Hematopoietic multipotent progenitor cell (in vitro differentiated cells): Measurements from ENCODE around the gene BORCS5. TPM values are rescaled to one million over a fixed set of nuclear protein-coding genes. Genes with fewer than 3 reads are reported as not detected.

ENCODE experiments used
- DNase-seq, 3 donors: peaks; one replicate each; pipeline ENCODE4 v3.0.0-alpha.2; 2011 to 2015; ENCODE audit warnings: low read depth in 2 of 3, low spot score in 2 of 3
- total RNA-seq: library from RNA; depleted of rRNA; stranded (reverse); fragments of >200 nt; gene quantifications from one replicate; pipeline ENCODE4 v1.2.3, GENCODE V29; 2012

The BORCS5 gene
- total RNA-seq, 1 donor = 21.0 TPM

- no peak for DNase-seq
Measured at GRCh38 chr12:12506496-12506890, 149.6 kb downstream of the BORCS5 start.

- no peak for DNase-seq
Measured at GRCh38 chr12:12507121-12507520, 150.2 kb downstream of the BORCS5 start.

- DNase-seq = no peak
Measured at GRCh38 chr12:12508612-12509011, 151.7 kb downstream of the BORCS5 start.

GRCh38 chr12:12510141-12510540 is 153.3 kb downstream of the BORCS5 start:
- no peak for DNase-seq

GRCh38 chr12:12510551-12510950 is 153.7 kb downstream of the BORCS5 start:
- no peak for DNase-seq

GRCh38 chr12:12511021-12511783 is 154.3 kb downstream of the BORCS5 start:
- no peak for DNase-seq

GRCh38 chr12:12511895-12512711 is 155.2 kb downstream of the BORCS5 start:
- no peak for DNase-seq

GRCh38 chr12:12513416-12514006 is 156.6 kb downstream of the BORCS5 start:
- no peak for DNase-seq

GRCh38 chr12:12518464-12518845 is 161.6 kb downstream of the BORCS5 start:
- no peak for DNase-seq

GRCh38 chr12:12518919-12519318 is 162.0 kb downstream of the BORCS5 start:
- DNase-seq = no peak

Other genes starting within 250 kb of the BORCS5 start
- 17.5 TPM for gene LRP6, start 90.0 kb upstream of the BORCS5 start, total RNA-seq
- gene MANSC1, start 6.8 kb upstream of the BORCS5 start, total RNA-seq = 4.6 TPM
- gene DUSP16, start 205.8 kb downstream of the BORCS5 start, total RNA-seq = 2.4 TPM